Measurements from ENCODE around the gene UACA.

DNA sequence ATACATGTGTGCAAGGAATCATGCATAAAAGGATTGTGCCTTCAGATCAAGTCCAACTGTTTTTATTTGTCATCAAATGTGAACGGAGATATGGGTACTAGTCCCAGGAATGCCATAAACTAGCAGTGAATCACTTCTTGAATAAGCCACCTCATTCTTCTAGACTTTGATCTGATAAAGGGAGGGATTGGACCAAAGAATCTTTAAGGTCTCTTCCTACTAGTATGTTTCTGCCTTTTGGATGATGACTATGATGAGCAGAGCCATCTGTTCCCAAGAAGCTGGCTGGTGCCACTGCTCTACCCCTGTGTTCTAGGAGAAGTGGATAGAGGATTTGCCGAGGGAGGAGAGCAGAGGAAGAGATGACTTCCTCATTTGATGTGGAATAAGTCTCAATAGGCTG, 28.8 kb upstream of the UACA start:
- TF ChIP-seq, protein P1, sequence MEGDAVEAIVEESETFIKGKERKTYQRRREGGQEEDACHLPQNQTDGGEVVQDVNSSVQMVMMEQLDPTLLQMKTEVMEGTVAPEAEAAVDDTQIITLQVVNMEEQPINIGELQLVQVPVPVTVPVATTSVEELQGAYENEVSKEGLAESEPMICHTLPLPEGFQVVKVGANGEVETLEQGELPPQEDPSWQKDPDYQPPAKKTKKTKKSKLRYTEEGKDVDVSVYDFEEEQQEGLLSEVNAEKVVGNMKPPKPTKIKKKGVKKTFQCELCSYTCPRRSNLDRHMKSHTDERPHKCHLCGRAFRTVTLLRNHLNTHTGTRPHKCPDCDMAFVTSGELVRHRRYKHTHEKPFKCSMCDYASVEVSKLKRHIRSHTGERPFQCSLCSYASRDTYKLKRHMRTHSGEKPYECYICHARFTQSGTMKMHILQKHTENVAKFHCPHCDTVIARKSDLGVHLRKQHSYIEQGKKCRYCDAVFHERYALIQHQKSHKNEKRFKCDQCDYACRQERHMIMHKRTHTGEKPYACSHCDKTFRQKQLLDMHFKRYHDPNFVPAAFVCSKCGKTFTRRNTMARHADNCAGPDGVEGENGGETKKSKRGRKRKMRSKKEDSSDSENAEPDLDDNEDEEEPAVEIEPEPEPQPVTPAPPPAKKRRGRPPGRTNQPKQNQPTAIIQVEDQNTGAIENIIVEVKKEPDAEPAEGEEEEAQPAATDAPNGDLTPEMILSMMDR (IDR thresholded peaks at IDR 0.05) = no peak
- no peak for TF ChIP-seq POLR2A (IDR thresholded peaks at IDR 0.05)
